SK-N-SH (cell line): ENCODE results near the gene MAD1L1.

Source experiments
- CTCF ChIP-seq: fragments of 200-600 bp; sonication (generic); IDR thresholded peaks from 2 replicates; pipeline ENCODE4 v1.6.1; 2017; ENCODE audit warnings: antibody characterized with exemption, mild to moderate bottlenecking, moderate library complexity
- FOSL2 ChIP-seq: IDR thresholded peaks from 2 replicates; pipeline ENCODE4 v1.4.0; 2012; ENCODE audit warnings: low read depth, mild to moderate bottlenecking, moderate library complexity, borderline replicate concordance
- JUND ChIP-seq: IDR thresholded peaks from 2 replicates; pipeline ENCODE4 v1.4.0; 2012
- NRF1 ChIP-seq: IDR thresholded peaks from 2 replicates; pipeline ENCODE4 v1.6.1; 2012; ENCODE audit warnings: low read depth, mild to moderate bottlenecking, low read length
- RAD21 ChIP-seq: IDR thresholded peaks from 2 replicates; pipeline ENCODE4 v1.6.1; 2012; ENCODE audit warnings: mild to moderate bottlenecking, low read length
- REST ChIP-seq: IDR thresholded peaks from 2 replicates; pipeline ENCODE4 v1.6.1; 2012; ENCODE audit warnings: mild to moderate bottlenecking, low read depth, low read length, moderate library complexity
- RXRA ChIP-seq: IDR thresholded peaks from 2 replicates; pipeline ENCODE4 v1.4.0; 2012; ENCODE audit warnings: low read depth, mild to moderate bottlenecking, borderline replicate concordance
- TAF1 ChIP-seq: IDR thresholded peaks from 2 replicates; pipeline ENCODE4 v1.6.1; 2012; ENCODE audit warnings: low read depth, mild to moderate bottlenecking, low read length, moderate library complexity, borderline replicate concordance
- USF2 ChIP-seq: fragments of 150-350 bp; IDR thresholded peaks from 2 replicates; pipeline ENCODE4 v1.6.1; 2017; ENCODE audit warnings: antibody characterized with exemption, low read length, low read depth, borderline replicate concordance
- YY1 ChIP-seq: IDR thresholded peaks from 2 replicates; pipeline ENCODE4 v1.4.0; 2012; ENCODE audit warnings: low read depth, mild to moderate bottlenecking

GRCh38 chr7:1915956-1916600 is 316.7 kb downstream of the MAD1L1 start:
- TF ChIP-seq REST (no peak), RXRA (no peak), CTCF (no peak), NRF1 (no peak), JUND (no peak), USF2 (no peak), RAD21 (no peak), YY1 (no peak), FOSL2 (no peak), TAF1 (no peak)
